ENCODE data around the gene MEGF6.

Gene MEGF6

DNA sequence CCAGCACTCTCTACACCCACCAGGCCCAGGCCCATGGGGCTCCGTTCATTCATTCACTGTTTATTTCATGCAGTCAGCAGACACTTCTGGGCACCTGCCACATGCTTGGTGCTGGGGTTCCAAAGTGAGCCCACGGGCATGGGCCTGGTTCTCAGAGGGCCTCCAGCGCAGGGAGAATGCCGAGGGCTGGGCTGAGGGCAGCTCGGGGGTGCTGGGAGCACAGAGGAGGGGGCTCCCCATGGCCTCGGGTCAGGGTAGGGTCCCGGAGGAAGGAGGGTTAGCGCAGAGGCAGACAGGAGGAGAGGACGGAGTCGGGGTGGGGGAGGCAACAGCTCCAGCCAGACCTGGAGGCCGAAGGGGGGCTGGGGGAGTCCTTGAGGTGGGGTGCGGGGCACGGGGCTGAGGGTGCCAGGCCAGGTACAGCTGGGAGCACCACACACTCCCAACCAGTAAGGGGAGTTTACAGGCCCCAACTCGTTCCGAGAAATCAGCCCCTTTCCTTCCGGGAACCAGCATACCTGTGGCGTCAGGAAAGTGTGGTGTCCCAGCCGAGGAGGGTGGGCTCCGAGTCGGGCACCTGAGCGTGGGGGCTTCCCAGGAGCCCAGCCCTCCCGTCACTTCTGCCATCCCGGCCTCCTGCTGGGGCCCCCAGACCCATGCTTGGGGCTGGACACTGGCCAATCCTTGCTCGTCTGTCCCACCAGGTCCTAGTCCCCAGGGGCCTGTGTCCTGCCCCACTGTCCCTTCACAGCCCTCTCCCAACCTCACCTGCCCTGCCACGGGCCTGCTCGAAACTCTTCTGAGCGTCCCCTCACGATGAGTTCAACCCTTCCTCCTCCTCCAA is 146.0 kb downstream of the MEGF6 start:
- DNase-seq, result no peak

DNA sequence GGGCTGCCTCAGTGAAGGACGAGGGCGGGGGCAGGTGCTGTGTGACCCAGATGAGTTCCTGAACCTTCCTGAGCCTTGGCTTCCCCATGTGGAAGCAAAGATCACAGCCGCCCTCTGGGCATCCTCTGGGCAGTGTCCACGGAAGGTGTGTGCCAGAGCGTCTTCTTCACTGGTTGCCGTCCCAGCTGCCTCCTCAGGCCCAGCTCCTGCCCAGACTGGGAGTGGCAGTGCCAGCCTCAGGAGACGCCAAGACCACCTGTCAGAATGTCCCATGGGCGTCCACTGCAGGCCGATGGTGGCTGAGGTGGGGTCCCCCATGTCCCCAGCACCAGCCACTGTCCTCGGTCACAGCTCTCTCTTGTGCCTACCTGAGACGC is 146.7 kb downstream of the MEGF6 start:
- no peak for DNase-seq

DNA sequence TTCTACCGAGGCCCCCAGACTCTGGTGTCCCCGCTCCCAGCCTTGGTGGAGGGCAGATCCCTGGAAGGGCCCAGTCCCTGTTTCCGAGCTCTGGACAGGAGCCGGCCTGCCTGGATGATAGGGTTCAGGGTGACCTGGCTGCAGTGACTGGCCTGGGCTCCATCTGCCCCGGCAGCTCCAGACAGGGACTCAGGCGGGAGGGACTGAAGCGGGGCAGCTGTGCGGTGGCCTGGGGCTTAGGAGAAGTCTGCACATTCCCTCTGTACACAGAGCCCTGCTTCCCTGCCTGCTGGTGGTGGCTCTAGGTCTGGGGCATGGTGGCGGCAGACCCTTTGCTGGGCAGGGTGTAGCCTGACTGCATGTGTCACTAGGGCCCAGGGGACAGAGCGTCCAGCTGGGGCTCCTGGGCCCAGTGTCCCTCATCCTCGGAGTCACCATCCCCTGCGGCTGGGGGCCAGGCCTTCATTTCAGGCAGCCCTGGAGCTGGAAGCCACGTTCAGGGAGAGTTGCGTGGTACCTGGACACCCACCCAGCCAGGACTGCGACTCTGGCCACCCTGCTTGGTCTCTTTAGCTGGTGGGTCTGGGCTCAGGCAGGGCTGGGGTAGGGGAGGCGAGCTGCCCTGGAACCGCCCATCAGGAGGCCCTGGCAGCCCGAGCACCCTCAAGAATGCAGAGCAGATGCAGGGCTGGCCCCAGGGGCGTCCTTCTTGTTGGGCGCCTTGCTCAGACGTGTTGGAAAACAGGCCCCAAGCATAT is 147.2 kb downstream of the MEGF6 start:
- no peak for DNase-seq

DNA sequence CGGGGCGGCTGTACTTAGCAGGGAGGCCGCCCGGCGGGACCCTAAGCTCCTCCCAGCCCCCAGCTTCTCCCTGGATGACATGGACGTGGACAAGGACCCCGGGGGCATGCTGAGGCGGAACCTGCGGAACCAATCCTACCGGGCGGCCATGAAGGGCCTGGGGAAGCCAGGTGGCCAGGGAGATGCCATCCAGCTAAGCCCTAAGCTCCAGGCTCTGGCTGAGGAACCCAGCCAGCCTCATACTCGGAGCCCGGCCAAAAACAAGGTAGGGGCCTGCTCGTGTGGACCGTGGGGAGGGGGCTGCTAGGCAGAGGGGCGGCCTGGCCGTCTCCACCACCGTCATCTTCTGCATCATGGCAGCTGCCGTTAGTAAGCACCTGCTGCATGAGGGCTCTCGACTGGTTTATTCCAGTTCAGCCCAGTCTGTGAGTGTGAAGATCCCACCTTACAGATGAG is 147.9 kb downstream of the MEGF6 start:
- no peak for DNase-seq

DNA sequence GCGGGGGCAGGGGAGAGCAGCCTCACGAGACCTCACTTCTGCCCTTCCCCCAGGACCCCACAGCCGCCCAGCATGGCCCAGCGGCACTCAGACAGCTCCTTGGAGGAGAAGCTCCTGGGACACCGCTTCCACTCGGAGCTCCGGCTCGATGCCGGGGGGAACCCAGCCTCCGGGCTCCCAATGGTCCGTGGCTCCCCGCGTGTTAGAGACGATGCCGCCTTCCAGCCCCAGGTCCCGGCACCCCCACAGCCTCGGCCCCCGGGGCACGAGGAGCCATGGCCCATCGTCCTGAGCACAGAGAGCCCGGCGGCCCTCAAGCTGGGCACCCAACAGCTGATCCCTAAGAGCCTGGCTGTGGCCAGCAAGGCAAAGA is 148.3 kb downstream of the MEGF6 start:
- DNase-seq, result no peak

DNA sequence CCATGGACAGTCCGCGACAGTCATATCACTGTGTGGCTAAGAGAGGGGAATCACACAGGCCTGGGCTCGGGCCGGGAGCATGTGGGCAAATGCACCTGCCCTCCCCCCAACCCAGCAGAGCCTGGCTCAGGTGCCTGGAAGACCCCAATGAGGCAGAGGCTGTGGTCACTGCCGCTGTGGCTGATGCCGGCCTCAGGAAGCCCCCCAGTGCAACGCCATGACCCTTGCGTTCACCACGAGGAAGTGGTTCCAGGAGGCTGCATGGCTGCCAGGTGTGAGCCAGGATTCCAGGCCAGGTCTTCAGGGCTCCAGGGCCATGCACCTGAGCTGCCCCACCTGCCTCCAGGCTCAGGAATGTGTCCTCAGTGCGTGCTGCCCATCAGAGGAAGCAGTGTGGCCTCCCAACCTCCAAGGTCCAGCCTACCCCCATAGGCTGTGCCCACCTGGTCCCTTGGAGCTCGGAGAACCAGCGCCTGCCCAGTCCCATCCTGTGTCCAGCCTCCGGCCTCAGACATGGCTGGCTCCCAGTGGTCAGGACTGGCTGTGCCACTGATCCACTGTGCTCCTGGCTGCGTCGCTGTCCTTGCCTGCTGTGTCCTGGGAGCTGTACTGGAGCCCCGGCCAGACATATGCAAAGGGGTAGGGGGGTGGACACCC is 148.8 kb downstream of the MEGF6 start:
- no peak for DNase-seq

DNA sequence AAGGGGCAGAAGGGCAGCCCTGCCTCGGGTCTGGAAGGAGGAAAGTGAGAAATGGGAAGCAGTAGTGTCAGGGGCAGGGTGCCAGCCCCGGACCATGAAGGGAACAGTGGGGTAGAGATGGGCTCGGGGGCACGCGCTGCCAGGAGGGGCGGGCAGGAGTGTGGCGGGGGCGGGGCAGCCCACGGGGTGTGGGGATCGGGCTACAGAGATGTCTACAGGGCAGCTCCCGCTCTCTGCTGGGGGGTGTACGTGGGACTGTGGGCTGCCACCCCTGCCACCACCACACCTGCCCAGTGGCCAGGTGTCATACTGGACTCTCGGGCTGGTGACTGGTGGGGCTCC is 149.4 kb downstream of the MEGF6 start:
- no peak for DNase-seq

DNA sequence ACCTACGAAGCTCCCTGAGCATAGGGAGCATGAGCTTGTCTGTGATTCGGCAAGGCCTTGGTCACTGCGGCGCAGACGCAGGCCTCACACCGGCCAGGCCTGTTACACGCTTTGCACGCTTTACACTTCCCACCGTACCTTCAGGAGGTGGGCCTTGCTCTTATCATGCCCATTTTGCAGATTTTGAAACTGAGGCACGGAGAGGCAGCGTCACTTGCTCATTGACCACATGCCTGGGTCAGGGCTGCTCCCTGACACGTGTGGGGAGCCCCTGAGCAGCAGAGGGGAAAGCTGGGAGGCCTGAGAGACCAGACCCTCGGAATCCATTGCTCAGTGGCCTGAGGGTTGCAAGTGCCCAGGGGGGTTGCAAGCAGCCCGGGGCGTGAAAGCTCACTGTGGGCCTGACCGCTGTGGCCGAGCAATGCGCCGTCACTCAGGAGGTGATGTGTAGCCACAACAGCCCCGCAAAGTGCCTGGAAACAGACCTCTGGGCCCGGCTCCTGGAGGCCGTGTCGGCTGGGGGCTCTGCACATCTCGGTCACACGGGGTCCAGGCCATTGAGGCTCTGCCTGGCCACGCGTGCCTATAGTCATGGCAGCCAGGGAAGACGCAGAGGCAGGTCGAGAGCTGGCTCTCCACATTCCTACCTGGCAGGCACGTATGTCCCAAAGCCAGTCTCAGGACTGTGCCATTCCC is 149.9 kb downstream of the MEGF6 start:
- DNase-seq, result no peak

DNA sequence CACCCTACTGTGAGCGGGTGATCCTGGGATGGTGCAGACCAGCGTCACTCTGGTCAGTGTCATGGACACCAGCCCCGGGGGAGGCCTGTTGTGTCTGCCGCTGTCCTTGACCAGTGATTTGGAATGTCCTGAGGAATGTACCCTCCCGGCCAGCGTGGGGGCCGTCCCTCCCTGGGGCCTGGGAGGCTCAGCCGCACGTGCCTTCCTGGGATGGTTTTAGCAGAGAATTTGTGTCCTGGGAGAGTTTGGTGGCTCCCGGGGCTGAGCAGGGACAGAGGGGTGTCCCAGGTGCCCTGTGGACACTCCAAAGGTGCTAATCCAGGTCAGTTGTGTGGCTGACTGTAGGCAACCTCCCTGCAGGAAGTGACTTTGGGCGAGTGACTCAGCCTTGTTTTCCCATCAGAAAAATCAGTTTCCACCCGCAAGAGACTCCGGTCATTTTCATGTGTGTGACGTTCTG is 150.6 kb downstream of the MEGF6 start:
- DNase-seq, result no peak

DNA sequence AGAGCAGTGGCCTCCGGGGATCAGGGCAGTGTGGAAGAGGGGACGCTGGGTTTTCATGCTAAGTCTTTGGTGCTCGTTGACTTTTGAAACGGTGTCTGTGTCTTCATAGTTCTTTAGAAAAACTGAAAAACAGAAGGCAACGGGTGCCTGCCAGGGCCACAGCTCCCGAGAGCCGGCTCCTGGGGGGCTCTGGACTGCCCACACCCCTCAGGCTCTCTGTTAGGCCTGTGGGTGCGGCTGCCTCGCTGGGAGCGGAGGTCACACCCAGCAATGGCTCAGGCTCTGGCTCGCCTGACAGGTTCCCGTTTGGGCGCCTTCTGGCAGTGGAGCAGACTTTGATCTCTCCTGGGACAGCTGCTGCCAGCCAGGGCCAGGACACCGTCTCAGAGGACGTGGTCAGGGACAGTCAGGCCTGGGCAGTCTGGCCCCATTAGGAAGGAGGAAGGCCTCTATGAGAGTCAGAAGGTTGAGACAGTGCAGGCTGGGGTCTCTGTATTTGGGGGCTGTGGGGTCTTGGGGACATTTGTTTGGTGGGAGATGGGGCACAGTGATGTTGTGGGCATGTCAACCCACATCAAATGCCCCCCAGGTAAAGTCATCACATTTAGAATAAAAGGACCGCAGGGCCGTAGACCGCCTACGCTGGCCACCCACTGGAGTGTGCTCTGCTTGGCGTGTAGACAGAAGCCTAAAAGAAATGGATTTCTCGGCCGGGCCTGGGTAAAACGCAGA is 151.2 kb downstream of the MEGF6 start:
- DNase-seq, result no peak

DNA sequence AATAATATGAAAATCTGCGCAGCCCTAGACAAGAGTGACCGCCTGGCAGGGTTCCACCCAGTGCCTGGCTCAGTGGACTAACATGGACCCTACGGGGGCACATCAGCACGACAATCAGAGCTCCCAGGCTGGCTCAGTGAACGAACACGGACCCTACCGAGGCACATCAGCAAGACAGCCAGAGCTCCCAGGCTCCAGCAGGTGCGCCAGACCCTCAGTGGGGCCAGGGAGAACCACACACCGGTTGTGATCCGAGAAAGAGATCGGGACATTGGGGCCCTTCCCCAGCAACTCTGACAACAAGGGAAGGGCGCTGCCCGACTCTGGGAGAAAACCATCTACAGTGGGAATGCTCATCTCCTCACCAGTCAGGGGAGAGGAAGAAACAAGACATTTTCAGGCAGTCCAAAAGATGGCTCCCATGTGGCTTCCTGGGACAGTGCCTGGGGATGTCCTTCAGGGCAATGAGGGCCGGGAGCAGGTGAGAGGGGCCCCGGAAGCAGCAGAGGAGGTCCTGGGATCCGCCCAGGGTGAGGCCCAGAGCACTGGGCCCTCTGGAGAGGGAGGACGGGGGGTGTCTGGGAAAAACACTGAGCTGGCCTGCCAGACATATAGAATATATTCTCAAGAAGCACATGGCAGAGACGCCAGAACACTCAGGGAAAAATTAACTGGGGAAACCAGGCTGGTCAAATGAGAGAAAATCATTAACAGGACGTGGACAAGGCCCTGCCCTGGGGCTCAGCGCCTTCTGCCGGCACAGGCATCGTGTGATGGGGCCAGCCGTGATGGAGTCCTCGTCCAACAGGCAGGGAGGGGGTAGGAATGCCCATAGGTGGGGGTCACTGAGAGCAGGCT is 152.0 kb downstream of the MEGF6 start:
- no peak for DNase-seq

DNA sequence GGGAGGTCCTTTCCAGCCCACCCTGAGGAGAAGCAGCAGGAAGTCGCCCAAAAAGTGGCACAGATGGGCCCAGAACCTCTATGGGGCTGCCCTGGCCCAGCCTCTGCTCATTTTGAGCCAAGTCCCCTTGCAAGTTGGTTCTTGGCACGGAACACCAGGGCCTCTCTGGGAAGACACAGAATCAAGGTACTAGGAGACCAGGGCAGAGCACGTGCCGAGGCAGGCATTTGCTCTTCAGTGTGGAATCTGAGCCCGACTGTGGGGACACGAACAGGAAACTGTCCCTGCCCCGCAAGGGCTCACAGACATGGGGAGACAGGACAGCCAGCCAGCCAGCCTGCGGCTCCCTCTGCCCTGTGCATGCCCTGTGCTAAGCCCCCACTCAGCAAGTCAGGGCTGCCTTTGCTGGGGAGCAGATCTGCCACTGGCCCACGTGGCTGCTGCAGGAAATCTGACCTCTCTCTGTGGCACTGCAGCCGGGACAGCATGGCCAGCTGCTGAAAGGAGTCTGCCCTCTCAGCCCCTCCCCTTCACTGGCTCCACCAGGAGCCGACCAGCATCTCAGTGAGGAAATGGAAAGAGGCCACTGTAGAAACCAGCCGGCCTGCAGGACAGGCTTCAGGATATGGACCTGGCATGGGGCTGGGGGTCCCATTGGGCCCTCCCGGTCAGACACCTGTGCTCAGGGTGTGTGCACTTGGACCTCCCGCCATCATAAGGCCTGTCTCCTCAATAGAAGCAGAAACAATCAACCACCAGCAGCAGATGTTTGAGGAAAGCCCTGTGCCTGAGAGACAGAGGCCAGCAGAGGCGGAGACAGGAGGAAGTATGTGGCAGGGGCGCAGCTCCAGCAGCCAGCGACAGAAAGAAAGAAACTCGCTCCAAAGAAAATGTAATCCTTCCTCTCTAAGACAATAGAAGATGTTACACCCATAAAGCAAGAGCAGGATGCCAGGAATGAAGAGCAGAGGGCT is 153.1 kb downstream of the MEGF6 start:
- no peak for DNase-seq

DNA sequence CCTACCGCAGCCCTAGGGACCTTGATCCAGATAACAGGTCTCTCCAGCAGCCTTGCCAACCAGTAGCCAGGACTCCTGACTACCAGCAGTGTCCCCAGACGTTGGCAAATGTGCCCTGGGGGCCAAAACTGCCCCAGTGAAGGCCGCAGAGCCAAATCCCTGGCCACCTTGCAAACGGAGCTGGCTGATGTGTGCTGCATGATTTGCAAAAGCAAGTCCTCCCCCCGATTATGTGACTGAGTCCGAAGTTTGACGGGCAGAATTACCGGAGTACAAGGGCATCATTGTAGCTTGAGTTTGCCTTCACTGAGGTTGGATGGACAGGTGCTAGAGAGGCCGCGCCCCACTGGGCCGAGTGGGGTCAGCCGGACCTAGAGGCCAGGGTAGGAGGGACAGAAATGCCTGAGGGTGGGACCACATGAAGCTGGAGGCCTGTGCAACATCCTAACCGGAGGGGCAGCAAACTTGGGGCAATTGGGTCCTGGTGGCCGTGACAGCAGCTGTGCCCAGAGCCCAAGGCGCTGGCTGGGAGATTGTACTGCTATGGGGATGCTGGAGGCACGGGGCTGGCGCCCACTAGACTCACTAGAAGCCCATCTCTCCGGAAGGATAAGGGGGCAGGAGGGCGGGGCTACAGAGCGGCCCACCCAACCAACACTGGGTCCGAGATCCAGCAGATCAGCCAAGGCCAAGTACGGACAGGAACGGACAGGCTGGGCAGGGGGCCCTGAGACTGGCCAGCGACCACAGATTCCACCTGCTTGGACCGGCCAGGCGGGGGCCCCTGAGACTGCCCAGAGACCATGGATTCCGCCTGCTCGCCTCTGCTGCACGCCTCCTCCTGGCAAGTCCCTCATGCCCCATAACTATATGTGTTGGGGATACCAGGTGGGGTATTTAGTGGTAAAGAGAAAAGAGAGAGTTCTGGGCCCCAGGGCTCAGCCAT is 154.1 kb downstream of the MEGF6 start:
- no peak for DNase-seq

DNA sequence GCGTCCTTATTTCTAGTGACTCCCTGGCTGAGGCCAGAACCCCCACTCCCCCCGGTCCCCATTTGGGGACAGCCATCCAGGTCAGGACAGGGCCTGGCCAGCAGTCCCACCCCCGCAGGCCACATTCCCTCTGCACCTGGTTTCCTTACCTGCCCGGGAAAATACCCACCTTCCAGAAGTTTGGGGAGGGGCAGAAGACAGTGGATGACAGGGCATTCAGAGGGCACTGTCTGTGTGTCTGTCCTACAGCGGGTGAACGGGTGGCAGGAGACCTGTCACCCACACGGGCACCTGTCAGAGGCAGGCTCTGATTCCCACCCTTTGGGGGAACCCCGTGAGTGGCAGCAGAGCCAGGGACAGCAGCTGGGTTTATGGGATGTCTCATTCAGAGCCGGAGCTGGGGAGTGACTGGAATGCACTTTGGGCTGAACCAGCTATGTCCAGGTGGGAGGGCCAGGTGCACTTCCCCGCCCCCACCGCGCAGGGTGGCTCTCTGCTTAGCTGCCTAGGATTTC is 154.8 kb downstream of the MEGF6 start:
- no peak for DNase-seq

DNA sequence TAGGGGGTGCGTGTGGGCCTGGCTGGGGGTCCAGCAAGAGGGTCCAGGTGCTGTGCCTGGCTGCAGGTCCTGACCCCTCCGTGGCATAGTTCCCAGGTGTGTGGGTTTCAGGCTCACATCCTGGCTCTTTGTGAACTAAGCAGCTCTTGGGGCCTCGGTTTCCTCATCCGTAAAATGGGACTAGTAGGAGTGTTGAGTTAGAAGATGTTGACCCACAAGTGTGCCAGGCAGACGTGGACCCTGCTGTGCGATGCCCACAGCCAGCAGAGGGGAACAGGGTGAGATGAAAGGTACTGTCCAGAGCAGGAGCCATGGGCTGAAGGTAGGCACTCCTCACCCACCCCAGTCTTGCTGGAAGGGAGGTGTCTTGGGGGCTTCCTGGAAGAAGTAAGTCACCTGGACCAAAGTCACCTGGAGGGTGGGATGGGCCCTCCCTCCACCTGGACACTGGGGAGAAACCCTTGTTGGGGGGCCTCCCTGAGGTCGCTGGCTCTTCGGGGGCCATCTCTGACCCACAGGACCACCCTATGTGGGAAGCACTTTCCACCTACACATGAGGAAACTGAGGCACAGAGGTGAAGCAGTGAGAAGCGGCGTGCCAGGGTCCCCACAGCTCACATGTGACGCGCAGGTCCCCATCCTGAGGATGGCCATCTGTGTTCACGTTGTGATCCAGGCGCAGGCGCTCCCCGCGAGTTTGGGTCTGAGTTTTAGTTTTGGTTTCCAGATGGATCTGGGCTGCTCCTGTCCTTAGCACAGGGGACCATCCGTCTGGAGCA is 155.4 kb downstream of the MEGF6 start:
- DNase-seq, result no peak

DNA sequence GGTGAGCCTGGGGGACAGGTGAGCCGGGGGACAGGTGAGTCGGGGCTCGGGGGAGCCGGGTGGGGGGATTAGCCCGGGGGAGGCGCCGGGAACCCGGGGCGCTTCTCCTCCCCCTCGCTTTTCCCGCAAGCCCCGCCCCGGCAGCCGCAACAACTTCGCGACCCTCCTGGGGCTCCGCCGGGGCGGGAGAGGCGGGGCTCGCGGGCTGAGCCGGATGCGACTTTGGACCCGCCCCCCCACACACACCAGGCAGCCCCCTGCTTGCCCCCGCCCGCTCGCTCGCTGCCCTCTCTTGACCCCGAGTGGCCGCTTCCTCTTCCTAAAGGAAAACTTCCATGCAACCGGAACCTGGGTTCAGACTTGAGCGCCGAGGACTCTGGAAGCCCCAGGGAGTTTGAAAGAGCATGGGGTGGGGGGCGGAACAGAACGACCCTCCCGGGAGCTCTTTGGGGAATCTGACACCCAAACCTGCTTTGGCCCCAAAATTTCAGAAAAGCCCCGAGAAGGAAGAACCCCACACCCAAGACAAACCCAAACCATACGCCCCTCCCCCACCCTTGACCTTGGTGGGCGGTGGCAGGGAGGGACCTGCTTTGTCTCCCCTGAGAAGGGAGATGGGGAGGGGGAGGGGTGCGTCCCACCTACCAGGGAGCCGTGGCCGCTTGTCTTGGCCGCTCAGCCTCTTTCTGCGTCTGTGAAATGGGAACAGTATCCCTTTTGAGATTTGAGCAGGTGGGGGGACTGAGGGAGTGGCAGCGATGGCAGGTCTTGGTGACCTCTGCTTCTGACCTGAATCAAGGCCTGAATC is 156.3 kb downstream of the MEGF6 start:
- no peak for DNase-seq
